ENCODE data around the gene ITFG1.

The ITFG1 gene

DNA sequence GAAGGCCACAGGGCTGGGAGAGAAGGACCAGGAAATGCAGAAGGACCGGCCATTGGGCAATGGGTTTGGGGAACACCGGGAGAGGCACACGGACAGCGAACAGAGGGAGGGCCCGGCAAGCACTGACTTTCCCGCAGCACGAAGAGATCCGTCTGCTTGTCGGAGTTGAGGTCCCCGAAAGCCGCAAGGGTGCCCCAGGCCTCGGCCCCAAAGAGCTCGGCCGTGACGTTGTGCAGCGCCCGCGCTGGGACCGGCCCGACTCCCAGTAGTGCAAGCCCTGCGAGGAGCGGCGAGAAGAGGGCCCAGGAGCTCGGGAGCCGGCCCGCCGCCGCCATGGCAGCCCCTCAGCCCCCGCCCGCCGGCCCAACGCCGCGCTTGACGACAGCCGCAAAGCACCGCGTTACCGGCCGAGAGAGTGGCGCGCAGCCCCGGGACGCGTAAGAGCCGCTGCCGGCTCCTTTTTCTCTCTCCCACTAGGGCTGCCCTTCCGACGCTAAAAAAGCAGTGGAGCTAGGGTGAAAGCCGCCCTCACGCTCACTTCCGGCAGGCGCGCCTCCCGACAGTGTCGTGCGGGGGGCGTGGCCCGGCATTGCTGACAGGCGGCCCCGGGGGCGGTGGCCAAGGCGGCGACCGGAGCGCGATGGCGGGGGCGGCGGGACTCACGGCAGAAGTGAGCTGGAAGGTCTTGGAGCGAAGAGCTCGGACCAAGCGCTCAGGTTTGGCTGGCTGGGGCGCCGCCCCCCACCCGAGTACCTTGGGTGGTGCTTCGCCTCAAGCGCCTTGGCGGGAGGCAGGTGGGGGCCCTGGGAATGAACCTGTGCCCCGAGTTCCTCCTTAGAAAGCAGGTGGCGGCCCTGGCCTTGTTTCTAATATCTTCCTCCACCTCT lies at the start of gene ITFG1, which contains the start of gene PHKB:
ITFG1 (minus strand) TSS at position 353 of the 887 bp plus-strand sequence; CDS start at position 335, 18 bp downstream.
PHKB (plus strand) TSS at position 621 of the 887 bp plus-strand sequence; CDS start at position 641, 20 bp downstream.
- DNase-seq: peak; percentile 8 to 92 (median 83)

DNA sequence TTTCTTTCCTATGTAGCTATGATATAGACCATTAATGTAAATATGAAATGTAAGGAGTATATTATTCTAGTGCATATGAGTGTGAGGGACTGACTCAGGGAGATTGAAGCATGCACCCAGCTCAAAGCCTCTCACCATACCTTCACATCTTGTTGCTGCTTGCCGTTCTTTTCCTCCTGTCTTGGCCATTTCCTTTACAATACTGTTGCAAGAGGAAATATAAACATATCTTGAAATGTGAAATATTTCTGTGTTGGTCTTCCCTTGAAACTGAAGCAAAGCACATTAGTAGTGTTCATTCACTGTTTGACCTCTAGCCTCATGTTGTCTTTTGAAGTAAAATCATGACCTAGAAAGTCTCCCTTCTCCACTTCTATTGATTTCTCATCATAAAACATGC lies 46.8 kb upstream of the ITFG1 start:
- DNase-seq: no peak

DNA sequence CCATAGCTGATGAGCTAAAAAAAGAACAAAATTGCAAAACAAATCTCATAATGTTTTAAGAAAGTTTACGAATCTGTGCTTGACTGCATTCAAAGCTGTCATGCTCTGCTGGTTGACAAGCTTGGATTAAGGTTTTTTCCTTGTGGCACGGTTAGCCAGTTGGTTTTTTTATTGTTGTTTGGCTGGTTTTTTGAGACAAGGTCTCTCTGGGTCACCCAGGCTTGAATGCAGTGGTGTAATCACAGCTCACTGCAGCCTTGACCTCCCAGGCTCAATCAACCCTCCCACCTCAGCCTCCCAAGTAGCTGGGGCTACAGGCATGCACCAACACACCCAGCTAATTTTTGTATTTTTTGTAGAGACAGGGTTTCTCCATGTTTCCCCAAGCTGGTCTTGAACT lies 45.9 kb upstream of the ITFG1 start:
- no peak for DNase-seq

DNA sequence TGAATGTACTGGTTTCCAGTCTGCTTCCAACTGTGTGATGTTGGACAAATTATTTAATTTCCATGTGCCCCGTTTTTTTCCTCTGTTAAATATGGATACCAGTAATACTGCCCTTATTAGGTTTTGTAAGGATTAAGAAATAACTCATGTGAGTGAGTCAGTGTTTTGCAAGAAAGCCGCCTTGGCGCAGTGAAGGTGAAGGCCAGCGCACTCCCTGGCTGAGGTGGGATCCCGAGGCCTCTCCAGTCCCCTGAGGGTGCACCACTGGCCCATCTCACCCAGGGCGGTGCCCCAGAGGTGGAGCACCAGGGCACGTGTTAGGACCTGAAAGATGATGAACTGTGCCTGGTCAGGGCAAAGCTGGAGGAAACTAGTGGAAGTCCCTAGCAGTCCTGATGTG lies 43.7 kb upstream of the ITFG1 start:
- DNase-seq: no peak

DNA sequence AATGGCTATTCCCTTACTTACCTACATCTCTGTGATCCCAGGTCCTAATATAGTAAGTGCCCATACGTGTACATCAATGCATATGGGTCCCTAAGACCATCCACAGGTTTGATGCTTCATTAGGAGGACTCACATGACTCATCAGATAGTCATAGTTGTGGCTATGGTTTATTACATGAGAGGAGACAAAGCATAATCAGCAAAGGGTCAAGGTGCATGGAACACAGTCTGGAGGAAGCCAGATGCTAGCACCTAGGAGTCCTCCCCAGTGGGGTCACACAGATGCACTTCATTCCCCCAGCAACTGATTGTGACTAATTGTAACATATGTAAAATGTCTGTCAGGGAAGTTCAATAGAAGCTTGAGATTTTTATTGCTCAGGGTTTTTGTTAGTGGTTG lies 43.1 kb upstream of the ITFG1 start:
- DNase-seq: no peak

DNA sequence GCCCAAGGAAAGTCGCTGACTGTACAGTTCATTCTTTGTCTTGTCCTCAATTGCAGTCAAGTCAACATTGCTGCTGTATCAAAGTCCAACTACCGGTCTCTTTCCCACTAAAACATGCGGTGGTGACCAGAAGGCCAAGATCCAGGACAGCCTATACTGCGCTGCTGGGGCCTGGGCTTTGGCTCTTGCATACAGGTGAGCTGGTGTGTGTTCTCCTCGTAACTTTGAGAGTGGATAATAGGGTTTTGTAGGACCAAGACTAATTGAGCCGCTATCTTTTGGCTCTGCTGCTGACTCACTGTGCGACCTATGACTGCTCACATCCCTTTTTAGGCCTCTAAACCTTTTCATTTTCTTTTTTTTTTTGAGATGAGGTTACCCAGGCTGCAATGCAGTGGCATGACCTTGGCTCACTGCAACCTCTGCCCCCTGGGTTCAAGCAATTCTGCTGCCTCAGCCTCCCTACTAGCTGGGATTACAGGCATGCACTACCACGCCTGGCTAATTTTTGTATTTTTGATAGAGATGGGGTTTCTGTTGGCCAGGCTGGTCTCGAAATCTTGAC lies 38.9 kb upstream of the ITFG1 start:
- DNase-seq: no peak

DNA sequence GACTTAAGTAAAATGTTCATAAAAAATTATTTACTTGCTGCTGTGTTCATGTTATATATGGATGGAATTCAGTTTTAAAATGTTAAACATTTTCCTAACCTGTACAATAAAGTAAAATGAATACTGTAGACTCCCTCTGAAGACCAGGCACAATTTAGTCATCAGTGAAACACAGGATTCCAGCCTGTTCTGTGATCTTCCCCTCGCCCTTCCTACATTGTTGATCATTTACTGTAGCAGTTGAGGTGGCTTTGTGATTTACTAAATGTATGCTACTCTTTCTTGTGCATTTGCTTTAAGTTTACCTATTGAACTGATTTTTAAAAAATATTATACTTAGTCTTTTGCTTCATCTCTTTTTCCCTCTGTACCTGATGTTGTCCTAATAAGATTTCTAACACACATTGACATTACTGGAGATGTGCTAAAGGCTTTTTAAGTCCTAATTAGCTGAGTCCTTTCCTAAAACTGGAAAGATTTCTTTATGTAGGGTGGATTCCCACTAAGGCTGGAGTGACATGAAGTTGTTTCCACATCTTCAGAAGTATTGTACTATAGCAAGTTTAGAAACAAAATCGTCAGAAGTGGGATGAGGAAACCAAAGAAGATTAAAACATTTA lies 38.3 kb upstream of the ITFG1 start:
- DNase-seq: no peak

DNA sequence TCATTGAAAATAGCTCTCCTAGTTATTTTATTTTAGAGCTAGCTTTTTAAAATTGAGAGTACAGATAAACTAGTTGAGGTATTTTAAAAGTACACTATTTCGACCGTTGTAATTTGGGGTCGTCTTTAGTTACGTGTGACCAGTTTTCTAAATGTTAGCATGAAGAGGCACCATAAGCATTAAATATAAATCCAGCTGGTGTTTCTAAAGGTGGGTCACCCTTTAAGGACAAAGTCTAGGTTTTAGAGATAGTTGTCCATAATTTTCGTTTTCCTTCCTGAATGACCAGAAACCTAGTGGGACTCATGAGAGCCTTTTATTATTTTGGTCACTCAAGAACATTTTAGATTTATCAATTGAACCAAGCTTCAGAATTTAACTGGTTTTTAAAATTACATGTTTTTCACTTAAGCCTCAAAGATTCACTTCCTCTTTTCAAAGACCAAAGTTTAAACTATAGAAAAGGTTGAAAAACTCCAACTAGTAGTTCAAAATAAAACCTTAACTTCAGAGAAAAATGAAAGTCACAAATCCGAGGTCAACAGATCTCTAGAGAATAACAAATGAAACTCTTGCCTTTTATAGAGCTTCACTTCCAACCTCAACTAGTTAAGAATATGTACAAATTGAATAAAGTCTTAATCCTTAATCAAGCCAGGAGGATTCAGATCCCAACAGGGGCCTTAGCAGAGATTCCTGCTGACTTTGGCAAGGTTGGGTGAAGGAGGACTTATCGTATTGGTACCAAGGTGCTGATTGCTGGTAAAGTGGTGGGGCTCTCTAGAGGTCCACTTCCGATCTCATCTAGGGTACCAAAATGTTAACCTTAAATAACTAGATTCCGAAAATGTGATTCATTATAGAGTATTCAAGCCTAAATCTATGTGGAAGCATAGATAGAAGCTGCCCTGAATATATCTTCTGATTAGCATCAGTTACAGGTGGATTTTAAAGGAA lies 32.8 kb upstream of the ITFG1 start:
- DNase-seq: no peak

DNA sequence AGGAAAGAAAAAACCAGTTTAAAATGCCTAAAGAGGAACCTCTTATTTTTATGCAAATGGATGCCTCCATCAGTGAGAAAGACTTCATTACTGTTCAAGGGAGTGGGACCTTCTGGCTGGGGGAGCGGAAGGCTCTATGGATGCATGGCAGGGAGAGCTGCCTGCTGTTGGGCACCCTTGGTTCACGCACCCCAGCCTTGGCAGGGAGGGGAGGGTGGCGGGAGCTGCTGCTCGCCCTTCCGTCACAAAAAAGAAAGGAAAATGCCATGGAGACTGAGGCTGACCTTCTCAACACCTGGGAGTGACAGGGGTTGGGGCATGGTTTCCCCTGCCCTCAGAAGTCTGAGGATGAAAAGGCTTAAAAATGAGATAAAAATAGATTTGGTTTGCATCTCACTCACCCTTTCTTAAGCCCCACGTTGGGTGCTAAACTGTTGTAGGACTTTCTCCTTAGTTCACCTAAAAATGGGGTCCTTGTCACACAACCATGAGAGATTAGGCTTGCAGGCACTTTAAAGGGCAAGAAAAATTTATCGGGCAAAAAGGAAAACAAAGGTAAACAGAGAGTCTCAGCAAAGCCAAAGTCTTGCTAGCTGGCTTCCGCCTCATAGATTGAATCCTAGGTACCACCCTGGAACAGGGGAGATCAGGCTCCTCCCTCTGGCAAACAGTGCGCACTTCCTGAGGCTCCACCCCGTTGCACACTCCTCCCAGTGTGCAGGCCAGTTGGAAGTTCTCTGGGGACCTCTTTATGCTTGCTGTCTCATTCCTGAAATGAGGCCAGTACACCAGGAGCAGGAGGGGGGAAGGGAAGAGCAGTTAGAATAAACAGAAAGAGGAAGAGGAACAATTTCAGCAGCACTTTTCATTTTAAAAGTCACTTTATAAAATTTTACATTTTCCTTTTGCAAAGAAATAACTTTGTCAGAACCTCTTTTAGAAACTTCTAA lies 31.8 kb upstream of the ITFG1 start:
- DNase-seq: peak in 16 of 56 donors; percentile 3 to 43 (median 17)

DNA sequence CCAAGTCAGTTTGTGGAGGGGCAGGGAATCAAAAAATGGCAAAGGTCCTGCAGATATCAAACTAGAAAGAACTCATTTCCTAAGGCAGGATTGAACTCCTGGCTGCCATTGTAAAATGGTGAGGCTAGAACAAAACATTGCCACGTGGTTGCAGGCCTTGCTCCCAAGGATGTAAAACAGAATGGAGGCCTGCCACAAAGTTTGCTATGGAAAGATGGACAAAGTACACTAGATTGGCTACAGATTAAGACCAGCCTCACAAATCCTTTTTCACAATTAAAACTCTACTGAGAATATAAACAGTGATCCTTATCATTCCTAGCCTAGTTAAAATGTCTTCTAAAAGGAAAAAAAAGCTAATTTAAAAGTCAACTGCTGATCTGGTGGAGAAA lies 31.2 kb upstream of the ITFG1 start:
- DNase-seq: no peak

DNA sequence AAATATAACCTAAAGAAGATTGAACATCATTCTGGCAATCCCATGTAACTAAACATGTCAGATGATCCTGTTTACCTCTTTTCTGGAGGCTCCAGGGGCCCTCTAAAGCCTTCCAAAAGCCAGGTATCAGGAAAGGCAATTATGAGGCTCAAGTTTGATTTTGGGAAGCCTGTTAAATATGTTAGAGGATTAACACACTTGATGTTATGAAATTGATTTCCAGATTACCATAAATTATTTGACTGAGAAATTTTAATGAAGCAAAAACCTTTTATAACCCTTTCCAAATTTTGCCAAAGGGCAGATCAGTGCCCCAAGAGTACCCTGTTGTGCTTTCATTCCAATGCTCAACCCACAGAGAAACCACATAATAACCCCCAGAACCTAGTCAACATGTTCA lies 29.6 kb upstream of the ITFG1 start:
- no peak for DNase-seq

DNA sequence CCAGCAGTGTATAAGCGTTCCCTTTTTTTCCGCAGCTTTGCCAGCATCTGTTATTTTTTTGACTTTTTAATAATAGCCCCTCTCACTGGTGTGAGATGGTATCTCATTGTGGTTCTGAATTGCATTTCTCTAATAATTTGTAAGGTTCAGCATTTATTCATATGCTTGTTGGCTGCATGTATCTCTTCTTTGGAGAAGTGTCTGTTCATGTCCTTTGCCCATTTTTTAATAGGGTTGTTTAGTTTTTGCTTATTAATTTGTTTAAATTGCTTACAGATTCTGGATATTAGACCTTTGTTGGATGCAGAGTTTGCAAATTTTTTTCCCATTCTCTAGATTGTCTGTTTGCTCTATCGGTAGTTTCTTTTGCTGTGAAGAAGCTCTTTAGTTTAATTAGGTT lies 27.2 kb upstream of the ITFG1 start:
- DNase-seq: no peak

DNA sequence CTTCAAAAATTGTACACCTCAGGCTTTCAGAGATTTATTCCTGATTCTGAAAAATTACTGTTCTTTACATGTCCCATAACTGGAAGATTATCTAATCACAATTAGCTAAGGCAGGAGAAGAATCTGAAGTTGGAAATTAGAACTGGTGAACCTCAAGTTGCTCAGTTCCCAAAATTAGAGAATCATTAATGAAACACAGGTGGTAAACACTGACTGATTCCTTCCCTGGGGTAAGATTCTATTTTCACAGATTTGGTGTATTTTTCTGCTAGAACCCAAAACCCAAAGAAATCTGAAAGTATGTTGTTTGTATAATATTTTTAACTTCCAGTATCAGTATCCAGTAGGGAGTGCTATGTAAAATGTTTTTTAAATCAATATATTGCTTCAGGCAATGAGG lies 26.0 kb upstream of the ITFG1 start:
- DNase-seq: no peak

DNA sequence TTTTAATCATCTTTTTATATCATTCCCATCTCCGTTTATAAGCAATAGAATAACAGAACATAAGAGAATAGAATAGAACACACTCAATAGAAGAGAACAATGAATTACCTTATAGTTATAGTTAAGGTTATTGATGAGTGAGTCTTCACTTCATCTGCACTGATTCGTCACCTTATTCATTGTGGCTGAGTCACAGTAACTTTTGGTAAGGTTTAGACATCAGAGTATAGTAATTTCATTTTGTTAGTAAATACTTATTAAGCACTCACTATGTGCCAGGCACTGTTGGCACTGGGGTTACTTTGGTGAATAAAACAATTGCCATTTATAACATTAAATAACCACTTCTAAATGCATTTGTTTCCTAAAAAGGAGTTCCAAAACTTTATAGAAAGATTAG lies 22.8 kb upstream of the ITFG1 start:
- DNase-seq: no peak

DNA sequence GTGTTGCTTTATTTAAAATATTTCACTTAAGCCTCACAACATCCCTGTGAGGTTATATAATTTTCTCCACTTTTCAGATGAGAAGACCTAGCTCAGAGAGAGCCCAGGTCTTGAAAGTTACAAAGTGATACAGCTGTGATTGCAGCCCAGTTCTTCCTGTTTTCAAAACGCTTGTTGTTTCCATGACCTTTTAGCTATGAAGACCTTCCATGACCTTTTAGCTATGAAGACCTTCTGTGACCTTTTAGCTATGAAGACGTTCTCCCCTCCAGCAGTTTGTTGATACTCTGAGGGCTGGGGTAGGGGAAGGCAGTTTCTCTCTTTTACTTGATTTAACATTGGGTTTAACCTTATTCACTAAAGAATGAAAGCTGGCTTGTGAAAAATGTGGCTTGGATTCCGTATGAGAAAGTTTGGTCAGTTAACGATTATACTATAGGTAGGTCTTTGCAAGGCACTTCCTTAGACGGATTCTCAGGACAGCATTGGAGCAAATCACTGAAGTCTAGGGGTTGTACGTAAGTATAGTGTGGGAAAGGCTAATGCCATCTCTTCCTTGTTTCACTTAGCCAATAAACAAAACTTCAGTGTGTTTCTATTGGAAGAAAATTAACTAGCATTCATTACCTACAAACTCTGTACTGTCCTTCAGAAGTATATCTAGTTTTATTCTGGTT lies 21.0 kb upstream of the ITFG1 start:
- no peak for DNase-seq

DNA sequence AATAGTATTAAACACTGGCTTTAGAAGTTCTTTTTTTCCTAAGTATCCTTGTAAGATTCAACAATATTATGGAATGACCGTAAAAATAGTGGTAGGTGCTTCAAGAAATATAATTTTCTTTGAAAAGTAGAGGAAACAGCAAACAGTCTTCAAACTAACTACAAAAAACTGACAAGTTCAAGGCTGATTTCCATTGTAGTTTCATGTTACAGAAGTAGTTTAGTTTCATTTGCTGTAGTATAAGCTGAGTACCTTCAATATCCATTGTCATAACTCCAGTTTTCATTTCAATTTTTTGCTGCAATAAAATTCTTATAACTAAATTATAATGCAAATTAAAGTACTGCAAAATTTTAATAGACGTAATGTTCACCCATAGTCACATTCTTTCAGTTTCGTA lies 19.5 kb upstream of the ITFG1 start:
- no peak for DNase-seq

DNA sequence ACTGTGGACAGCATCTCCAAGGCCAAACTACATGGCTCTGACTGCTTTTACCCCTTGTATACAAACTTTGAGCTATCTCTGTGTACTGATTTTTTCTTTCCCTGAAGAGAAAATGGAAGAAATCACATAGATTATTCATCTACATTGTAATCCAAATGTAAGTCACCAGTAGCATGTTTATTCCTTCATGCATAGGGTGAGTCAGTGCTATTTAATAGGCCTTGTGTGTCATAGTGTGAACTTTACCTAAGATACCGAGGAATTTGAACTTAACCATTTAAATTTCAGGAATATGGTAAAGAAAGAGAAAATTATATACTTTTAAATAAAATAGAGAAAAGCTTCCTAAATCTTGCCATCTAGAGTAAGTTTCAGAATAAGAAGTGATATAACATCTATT lies 16.8 kb upstream of the ITFG1 start:
- no peak for DNase-seq

DNA sequence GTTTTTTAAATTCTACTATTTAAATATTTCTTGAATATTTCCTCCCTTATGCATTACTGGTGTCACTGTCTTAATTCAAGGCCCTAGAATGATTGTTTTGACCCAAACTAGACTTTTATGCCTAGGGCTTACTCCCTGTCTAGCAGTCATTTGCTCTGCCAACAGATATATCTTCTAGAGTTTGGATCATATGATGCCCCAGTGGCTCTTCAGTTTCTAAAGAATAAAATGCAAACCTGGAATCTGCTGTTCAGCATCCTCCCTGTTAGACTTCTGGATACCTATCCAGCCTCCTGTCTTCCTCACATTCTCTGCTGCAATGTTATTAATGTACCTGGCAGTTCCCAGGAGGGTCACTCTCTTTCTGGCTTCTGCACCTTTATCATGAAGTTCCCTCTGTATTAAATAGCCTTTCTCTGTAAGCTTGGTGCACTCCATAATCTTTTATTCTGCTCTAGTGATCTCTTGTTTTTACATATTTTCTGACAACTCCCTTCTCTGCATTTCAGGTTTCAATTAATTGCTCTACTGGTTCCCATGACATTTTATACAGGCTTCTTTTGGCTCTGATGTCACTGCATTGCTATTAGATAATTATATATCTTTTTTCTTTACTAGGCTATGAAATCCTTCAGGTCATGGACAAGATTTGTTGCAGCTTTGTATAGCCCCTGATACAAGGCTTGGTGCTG lies 15.9 kb upstream of the ITFG1 start:
- no peak for DNase-seq

DNA sequence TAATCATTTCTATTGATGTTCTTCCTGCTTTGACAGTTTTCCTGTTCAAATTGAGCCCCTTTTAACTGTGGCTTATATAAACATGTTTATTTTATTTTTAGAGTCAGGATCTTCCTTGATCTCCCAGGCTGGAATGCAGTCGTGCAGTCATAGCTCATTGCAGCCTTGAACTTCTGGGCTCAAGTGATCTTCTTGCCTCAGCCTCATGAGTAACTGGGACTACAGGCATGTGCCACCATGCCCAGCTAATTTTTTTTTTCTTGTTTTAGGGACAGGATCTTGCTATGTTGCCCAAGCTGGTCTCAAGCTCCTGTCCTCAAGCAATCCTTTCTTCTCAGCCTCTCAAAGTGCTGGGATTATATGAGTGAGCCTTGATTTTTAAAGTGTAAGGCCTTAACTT lies 14.9 kb upstream of the ITFG1 start:
- no peak for DNase-seq
